ENCODE data around the gene PPP1R1B. TPM values are rescaled to one million over a fixed set of nuclear protein-coding genes. Genes with fewer than 3 reads are reported as not detected.

The PPP1R1B gene
- total RNA-seq, 2 experiments from 2014 or later = not detected

DNA sequence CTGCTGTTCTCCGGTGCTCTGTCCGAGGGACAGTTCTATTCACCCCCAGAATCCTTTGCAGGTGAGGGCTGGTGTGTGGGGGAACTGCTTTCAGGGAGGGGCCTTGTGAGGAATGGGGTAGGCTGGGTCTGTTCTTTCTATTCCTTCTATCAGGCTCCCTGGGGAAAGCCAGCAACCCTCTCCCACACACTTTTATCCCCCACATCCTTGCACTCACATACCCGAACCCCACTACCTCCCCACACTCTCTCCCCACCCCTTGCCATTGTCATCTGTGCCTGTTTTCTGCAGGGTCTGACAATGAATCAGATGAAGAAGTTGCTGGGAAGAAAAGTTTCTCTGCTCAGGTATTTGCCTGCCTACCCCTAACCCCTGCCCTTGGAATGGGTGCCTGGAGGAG lies 32.0 kb downstream of the PPP1R1B start:
- Mint-ChIP-seq H3K4me1 (peaks cover 8% of the 10 kb centered on the region), H3K4me3 (no peak overlapping the region), H3K27me3 (no peaks in the 10 kb centered on the region), H3K27ac (no peak overlapping the region), H3K9me3 (no peaks in the 10 kb centered on the region), H3K36me3 (ENCODE audit: low read depth) (peaks cover 23% of the 10 kb centered on the region)
- no peak for DNase-seq
- ChIA-PET POLR2A (no interaction called here), CTCF (no interaction called here)

DNA sequence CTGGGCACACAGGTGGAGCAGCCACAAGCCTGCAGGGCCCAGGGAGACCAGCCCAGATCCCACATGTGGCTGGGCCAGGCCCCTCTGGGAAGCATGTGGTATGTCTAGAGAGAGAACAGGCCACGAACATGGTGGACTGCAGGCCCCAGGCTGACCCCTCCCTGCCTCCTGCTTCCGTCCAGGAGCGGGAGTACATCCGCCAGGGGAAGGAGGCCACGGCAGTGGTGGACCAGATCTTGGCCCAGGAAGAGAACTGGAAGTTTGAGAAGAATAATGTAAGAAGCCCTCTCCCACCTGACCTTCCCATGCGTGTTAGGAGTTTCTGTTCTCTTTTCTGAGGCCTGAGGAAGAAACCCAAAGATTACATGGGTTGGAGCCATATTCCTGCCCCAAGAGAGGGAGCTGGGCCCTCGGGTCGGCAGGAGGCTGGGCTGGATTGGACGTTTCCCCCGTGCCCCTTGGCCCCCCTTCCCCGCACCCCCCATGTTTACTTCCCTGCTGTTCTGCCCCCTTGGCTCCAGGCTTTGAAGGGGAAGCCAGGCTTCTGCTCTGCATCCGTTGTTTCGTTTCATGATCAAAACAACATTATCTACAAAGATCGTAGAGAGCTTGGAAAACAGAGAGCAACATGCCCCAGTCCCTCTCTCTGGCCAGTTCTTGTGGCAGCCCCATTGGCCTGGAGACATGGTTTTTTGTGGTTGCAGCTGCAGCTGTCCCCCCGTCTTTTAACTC lies 32.7 kb downstream of the PPP1R1B start:
- CTCF ChIA-PET = interaction anchor here (0.7 kb wide), 1 partner anchor 21 kb away, joined by 4 read pairs; no protein-coding TSS in a partner anchor
- Mint-ChIP-seq H3K9me3 (no peaks in the 10 kb centered on the region), H3K36me3 (ENCODE audit: low read depth) (peaks cover 23% of the 10 kb centered on the region), H3K27me3 (no peaks in the 10 kb centered on the region), H3K27ac (no peak overlapping the region), H3K4me1 (peaks cover 5% of the 10 kb centered on the region), H3K4me3 (no peak overlapping the region)
- DNase-seq = no peak
- POLR2A ChIA-PET = no interaction called here

DNA sequence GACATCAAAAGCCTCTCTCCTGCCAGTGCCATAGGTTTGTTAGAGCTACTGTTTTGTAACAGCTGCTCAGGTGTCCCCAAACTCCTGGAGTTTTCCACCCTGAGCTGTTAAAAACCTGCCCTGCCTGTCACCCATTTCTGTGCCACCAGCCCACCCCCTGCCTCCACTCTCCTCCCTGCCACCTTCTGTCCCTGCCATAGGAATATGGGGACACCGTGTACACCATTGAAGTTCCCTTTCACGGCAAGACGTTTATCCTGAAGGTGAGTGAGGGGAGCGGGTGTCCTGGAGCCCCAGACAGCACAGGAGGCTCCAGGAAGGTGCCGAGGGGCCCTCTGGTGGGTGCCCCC lies 33.2 kb downstream of the PPP1R1B start:
- H3K4me1 Mint-ChIP-seq = peaks cover under 1% of the 10 kb centered on the region
- peaks cover 22% of the 10 kb centered on the region for H3K36me3 Mint-ChIP-seq (ENCODE audit: low read depth)
- H3K27ac Mint-ChIP-seq = no peak overlapping the region
- H3K4me3 Mint-ChIP-seq = no peak overlapping the region
- ChIA-PET CTCF (interaction anchor here (0.7 kb wide), 1 partner anchor 22 kb away, joined by 4 read pairs; no protein-coding TSS in a partner anchor), POLR2A (no interaction called here)
- no peaks in the 10 kb centered on the region for H3K27me3 Mint-ChIP-seq
- no peaks in the 10 kb centered on the region for H3K9me3 Mint-ChIP-seq
- no peak for DNase-seq

DNA sequence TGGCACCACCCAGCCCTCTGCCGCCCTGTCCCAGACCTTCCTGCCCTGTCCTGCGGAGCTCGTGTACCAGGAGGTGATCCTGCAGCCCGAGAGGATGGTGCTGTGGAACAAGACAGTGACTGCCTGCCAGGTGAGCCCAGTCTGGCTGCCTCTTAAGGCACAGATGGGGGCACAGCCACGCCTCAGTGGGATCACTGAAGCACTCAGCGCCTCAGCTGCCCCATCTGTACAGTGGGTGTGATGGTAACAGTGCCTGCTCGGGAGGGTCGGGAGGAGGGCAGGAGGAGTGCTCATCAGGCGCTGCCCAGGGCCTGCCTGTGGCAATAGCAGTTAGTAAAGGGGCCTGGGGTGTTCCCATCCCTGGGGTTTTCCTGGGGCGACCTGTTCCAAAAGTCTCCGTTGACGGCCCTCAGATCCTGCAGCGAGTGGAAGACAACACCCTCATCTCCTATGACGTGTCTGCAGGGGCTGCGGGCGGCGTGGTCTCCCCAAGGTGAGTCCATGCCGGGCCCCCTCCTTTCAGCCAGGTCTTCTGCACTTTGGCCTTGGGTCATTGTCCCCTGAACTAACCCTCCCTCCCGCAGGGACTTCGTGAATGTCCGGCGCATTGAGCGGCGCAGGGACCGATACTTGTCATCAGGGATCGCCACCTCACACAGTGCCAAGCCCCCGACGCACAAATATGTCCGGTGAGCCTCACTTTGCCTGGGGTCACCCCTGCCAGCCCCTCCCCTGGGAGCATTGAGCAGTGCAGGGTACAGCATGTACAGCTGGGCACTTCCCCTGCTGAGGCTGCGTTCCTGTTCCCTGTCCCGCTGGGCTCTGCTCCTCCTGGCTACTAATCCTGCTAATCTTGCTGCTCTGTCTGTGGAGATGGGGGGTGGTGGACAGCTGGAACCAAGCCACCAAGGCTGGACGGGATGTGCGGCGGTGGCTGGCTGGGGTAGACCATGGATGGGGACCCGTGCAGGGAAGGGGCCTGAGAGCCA lies 33.9 kb downstream of the PPP1R1B start:
- CTCF ChIA-PET = no interaction called here
- POLR2A ChIA-PET = no interaction called here
- Mint-ChIP-seq H3K27ac (no peak overlapping the region), H3K36me3 (ENCODE audit: low read depth) (peaks cover 18% of the 10 kb centered on the region), H3K4me3 (no peak overlapping the region), H3K9me3 (no peaks in the 10 kb centered on the region), H3K27me3 (peaks cover 1% of the 10 kb centered on the region), H3K4me1 (no peaks in the 10 kb centered on the region)
- DNase-seq = no peak

DNA sequence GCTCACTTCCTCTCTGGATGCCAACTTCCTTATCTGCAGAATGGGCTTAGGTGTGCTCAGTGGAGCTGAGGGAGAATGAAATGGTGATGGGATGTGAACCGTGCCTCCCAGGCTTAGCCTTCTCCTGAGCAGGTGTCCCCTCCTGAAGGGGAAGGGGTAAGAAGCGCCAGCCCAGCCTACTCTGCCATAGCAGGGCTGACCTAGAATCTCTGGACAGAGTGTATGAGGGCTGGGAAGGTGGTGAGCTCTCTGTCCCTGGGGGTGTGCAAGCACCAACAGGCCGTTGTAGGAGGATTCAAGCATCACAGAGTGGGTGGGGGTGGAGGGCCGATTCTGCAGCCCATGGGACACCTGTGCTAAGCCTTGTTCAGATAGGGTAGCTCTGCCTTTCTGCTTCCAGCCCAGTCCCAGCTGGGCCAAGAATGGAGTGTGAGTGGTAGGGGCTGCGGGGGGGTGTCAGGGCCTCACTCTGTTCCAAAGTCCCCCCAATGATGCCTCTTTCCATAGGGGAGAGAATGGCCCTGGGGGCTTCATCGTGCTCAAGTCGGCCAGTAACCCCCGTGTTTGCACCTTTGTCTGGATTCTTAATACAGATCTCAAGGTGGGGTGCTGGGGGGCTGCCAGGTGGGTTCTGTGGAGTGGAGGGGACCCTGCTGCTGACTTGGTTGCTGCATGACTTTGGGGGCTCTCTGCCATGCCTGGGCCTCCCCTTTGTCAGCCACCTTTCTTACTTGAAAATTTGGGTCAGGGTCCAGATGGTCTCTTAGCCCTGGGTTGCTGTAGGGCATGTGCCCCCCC lies 35.2 kb downstream of the PPP1R1B start:
- DNase-seq = no peak
- Mint-ChIP-seq H3K27ac (no peak overlapping the region), H3K4me1 (no peaks in the 10 kb centered on the region), H3K9me3 (no peaks in the 10 kb centered on the region), H3K4me3 (no peak overlapping the region), H3K36me3 (ENCODE audit: low read depth) (peaks cover 18% of the 10 kb centered on the region), H3K27me3 (peaks cover 11% of the 10 kb centered on the region)
- ChIA-PET POLR2A (no interaction called here), CTCF (no interaction called here)

DNA sequence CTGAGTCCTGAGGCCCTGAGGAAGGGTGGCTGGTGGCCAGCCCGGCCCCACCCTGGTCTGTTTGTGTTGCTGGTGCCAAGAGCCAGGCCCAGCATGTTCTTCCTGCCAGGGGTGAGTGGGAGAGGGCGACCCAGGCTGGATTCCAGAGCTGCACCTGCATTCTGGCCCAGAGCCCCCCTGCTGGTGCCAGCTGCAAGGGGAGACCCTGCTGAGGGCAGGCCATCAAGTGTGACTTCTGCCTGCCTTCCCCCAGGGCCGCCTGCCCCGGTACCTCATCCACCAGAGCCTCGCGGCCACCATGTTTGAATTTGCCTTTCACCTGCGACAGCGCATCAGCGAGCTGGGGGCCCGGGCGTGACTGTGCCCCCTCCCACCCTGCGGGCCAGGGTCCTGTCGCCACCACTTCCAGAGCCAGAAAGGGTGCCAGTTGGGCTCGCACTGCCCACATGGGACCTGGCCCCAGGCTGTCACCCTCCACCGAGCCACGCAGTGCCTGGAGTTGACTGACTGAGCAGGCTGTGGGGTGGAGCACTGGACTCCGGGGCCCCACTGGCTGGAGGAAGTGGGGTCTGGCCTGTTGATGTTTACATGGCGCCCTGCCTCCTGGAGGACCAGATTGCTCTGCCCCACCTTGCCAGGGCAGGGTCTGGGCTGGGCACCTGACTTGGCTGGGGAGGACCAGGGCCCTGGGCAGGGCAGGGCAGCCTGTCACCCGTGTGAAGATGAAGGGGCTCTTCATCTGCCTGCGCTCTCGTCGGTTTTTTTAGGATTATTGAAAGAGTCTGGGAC lies 36.0 kb downstream of the PPP1R1B start:
- Mint-ChIP-seq H3K4me1 (no peaks in the 10 kb centered on the region), H3K36me3 (ENCODE audit: low read depth) (peaks cover 18% of the 10 kb centered on the region), H3K4me3 (no peak overlapping the region), H3K27ac (no peak overlapping the region), H3K9me3 (no peaks in the 10 kb centered on the region), H3K27me3 (peaks cover 14% of the 10 kb centered on the region)
- no peak for DNase-seq
- ChIA-PET CTCF (interaction anchor here (2.2 kb wide), 1 partner anchor 8 kb away, joined by 8 read pairs; no protein-coding TSS in a partner anchor), POLR2A (interaction anchor here (1.2 kb wide), 1 partner anchor 11 kb away, joined by 3 read pairs; no protein-coding TSS in a partner anchor)

DNA sequence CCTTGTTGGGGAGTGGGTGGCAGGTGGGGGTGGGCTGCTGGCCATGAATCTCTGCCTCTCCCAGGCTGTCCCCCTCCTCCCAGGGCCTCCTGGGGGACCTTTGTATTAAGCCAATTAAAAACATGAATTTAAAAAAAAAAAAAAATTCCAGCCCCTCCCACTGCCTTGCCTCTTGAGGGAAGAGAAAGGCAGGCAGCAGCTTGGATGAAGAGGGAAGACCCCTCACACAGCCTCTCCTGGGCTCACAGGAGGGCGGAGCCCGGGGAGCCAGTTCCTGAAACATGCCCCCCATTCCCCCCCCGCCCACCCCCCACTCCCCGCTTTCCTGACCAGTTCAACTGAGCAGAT lies 36.6 kb downstream of the PPP1R1B start:
- CTCF ChIA-PET = interaction anchor here (2.2 kb wide), 1 partner anchor 9 kb away, joined by 8 read pairs; no protein-coding TSS in a partner anchor
- no peak overlapping the region for H3K27ac Mint-ChIP-seq

DNA sequence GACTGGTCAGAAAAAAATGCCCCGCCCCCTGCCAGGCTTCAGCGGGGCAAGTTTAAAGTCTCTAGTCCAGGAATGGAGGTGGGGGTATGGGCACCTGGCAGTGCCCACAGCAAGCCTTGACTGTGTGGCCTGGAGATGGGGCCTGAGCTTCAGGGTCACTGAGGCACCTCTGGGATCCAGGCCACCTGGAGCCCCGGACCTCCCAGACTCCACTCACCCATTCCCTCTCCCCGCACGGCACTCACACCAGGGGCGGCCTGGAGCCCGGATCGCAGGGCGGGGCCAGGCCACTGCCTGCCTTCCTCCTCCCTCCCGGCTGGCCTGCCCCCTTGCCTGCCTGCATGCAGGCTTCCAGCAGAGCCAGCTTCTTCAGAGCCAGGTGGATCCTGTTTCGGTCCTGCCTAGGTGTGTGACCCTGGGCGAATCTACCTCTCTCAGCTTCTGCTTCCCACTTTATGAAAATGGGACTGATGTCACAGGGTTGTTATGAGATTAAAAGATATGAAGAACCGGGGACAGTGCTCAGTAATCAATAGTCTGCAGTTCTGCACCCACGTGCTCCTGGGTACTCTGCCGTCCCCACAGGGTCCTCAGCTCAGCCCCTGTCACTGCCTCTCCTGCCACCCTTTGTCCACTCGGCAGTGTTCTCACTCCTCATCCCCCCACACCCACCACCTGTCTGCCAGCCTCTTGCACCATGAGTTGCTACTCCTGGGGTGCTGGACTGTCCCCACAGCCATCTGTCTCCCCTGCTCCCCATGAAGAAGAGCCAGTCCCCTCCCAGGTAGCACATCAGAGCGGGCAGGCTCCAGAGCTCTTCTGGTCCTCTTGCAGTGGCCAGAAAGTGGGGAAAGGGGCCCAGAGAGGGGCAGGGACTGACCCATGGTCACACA lies 37.2 kb downstream of the PPP1R1B start:
- peaks cover 22% of the 10 kb centered on the region for H3K27me3 Mint-ChIP-seq
- H3K36me3 Mint-ChIP-seq (ENCODE audit: low read depth) = peaks cover 18% of the 10 kb centered on the region

More for the DNA sequence above, 36.6 kb downstream of the PPP1R1B start:
- Mint-ChIP-seq H3K9me3 (no peaks in the 10 kb centered on the region), H3K36me3 (ENCODE audit: low read depth) (peaks cover 18% of the 10 kb centered on the region), H3K4me3 (no peak overlapping the region), H3K4me1 (no peaks in the 10 kb centered on the region), H3K27me3 (peaks cover 17% of the 10 kb centered on the region)
- DNase-seq = no peak
- POLR2A ChIA-PET = interaction anchor here (1.2 kb wide), 1 partner anchor 10 kb away, joined by 3 read pairs; no protein-coding TSS in a partner anchor

DNA sequence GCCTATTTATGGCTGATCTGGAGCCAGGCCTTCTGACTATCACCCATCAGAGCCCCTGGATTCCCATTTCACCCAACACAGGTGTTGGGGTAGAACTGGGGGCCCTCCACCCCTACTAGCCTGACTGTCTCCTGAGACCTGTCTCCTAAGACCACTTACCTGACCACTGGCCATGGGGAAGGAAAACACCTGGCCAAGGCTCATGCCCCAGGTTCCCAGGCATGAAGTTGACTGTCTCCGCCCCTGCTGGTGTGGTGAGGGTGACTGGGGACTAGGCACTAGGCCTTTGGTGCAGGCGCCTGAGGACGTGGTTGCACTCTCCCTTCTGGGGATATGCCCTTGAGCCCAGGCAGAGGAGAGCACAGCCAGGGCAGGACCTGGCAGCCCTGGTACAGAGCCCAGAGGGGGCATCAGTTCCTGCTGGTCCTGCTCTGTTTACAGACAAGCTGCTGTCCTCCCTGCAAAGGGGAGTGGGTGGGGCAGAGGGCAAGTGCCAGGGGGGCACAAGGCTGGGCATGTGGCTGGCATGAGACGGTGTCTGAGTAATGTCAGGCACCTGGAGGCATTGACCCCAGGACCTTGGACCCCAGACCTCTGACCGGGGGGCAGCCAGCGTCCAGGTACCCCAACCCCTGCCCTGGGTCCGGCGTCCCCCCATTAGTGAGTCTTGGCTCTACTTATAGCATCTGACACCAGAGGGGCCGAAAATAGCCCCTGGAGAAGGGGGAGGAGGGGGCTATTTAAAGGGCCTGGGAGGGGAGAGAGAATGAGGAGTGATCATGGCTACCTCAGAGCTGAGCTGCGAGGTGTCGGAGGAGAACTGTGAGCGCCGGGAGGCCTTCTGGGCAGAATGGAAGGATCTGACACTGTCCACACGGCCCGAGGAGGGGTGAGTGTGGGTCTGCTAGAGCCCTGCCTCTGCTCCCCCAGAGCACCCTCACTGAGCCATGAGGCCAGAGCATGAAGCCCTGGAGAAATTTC lies 38.1 kb downstream of the PPP1R1B start, which contains the start of gene TCAP:
TCAP (plus strand) TSS at position 769 of the 981 bp plus-strand sequence; CDS start at position 780, 11 bp downstream.
- ChIA-PET CTCF (interaction anchor here (2.0 to 2.2 kb wide), 2 partner anchors 11 to 43 kb away, joined by 5 to 8 read pairs; no protein-coding TSS in a partner anchor), POLR2A (no interaction called here)
- Mint-ChIP-seq H3K4me1 (peaks cover 5% of the 10 kb centered on the region), H3K27ac (peak within 1 kb of the TSS; percentile 16), H3K36me3 (ENCODE audit: low read depth) (peaks cover 18% of the 10 kb centered on the region), H3K4me3 (no peak within 1 kb of the TSS), H3K9me3 (no peaks in the 10 kb centered on the region), H3K27me3 (peaks cover 27% of the 10 kb centered on the region)
- DNase-seq = no peak

More for the DNA sequence above, 37.2 kb downstream of the PPP1R1B start:
- ChIA-PET CTCF (interaction anchor here (2.2 kb wide), 1 partner anchor 10 kb away, joined by 8 read pairs; no protein-coding TSS in a partner anchor), POLR2A (interaction anchor here (1.2 kb wide), 1 partner anchor 9 kb away, joined by 3 read pairs; no protein-coding TSS in a partner anchor)
- DNase-seq = no peak
- Mint-ChIP-seq H3K9me3 (no peaks in the 10 kb centered on the region), H3K4me1 (peaks cover 5% of the 10 kb centered on the region), H3K27ac (no peak overlapping the region), H3K4me3 (no peak overlapping the region)

DNA sequence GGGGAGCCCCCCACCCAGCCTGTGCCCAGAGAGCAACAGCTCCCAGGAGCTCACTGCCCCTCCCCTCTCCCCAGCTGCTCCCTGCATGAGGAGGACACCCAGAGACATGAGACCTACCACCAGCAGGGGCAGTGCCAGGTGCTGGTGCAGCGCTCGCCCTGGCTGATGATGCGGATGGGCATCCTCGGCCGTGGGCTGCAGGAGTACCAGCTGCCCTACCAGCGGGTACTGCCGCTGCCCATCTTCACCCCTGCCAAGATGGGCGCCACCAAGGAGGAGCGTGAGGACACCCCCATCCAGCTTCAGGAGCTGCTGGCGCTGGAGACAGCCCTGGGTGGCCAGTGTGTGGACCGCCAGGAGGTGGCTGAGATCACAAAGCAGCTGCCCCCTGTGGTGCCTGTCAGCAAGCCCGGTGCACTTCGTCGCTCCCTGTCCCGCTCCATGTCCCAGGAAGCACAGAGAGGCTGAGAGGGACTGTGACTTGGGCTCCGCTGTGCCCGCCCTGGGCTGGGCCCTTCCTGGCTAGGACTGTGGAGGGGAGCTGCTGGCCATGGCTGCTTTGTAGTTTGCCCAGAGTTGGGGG lies 39.0 kb downstream of the PPP1R1B start:
- CTCF ChIA-PET = interaction anchor here (1.7 to 2.0 kb wide), 3 partner anchors 11 to 44 kb away, joined by 5 to 14 read pairs (median 5); no protein-coding TSS in a partner anchor
- POLR2A ChIA-PET = interaction anchor here (1.0 to 2.1 kb wide), 2 partner anchors 11 to 12 kb away, joined by 3 to 14 read pairs; no protein-coding TSS in a partner anchor
- H3K9me3 Mint-ChIP-seq = no peaks in the 10 kb centered on the region
- no peak overlapping the region for H3K27ac Mint-ChIP-seq
- peaks cover 5% of the 10 kb centered on the region for H3K4me1 Mint-ChIP-seq
- no peak overlapping the region for H3K4me3 Mint-ChIP-seq
- H3K27me3 Mint-ChIP-seq = peaks cover 32% of the 10 kb centered on the region
- peaks cover 14% of the 10 kb centered on the region for H3K36me3 Mint-ChIP-seq (ENCODE audit: low read depth)
- no peak for DNase-seq

All from activated CD4-positive, alpha-beta memory T cell treated with anti-CD3 and anti-CD28 coated beads, Interleukin-2, amount 10 ng/mL, durations not matched to agents 7 days and 5 days (primary cell).